K562 (cell line): ENCODE data around the gene BHLHE40. TPM values are rescaled to one million over a fixed set of nuclear protein-coding genes. Genes with fewer than 3 reads are reported as not detected.

Source experiments
- CBX2 ChIP-seq: fragments of 200-600 bp; sonication (generic); IDR thresholded peaks from one replicate; pipeline ENCODE4 v1.6.1; 2012; ENCODE audit warnings: mild to moderate bottlenecking, low read length, inconsistent platforms; ENCODE audit not compliant: insufficient read depth, poor library complexity, severe bottlenecking
- CTBP1 ChIP-seq: fragments of 450-650 bp; IDR thresholded peaks from 2 replicates; pipeline ENCODE4 v1.6.1; 2016; ENCODE audit warnings: borderline replicate concordance
- ESRRB ChIP-seq: fragments of 250-450 bp; sonication (Bioruptor Pico); IDR thresholded peaks from 2 replicates; pipeline ENCODE4 v1.5.0; 2020; ENCODE audit warnings: mild to moderate bottlenecking, moderate library complexity, borderline replicate concordance
- FIP1L1 ChIP-seq: fragments of 200-400 bp; formaldehyde crosslinking; IDR thresholded peaks from 2 replicates; pipeline ENCODE4 v1.6.1; 2018; ENCODE audit warnings: mild to moderate bottlenecking, low read depth, low read length; ENCODE audit not compliant: poor library complexity, severe bottlenecking
- FOXK2 ChIP-seq, 2 experiments: fragments of 450-650 bp; IDR thresholded peaks in 1 of 2; conservative IDR thresholded peaks in 1 of 2; 2 replicates each; pipeline ENCODE4 v1.6.1; 2016; ENCODE audit warnings: low read depth in 2 of 2, mild to moderate bottlenecking in 1 of 2
- GABPB1 ChIP-seq: sonication (generic); formaldehyde crosslinking; IDR thresholded peaks from 2 replicates; pipeline ENCODE4 v1.8.0; 2022; ENCODE audit warnings: mild to moderate bottlenecking, missing genetic modification reagents
- HMG20A ChIP-seq: fragments of 450-650 bp; formaldehyde crosslinking; conservative IDR thresholded peaks from 2 replicates; pipeline ENCODE4 v1.4.0; 2020; ENCODE audit warnings: mild to moderate bottlenecking, mixed read lengths
- HNRNPK ChIP-seq: fragments of 200-400 bp; formaldehyde crosslinking; IDR thresholded peaks from one replicate; pipeline ENCODE4 v1.6.1; 2018; ENCODE audit warnings: mild to moderate bottlenecking, low read depth, low read length; ENCODE audit not compliant: poor library complexity, severe bottlenecking
- MED1 ChIP-seq: sonication (generic); formaldehyde crosslinking; IDR thresholded peaks from 2 replicates; pipeline ENCODE4 v1.8.1; 2023; ENCODE audit warnings: missing genetic modification reagents, borderline replicate concordance
- NCOA4 ChIP-seq: fragments of 450-650 bp; IDR thresholded peaks from 2 replicates; pipeline ENCODE4 v1.6.1; 2018; ENCODE audit warnings: mild to moderate bottlenecking; ENCODE audit not compliant: partially characterized antibody
- NFXL1 ChIP-seq: fragments of 450-650 bp; formaldehyde crosslinking; IDR thresholded peaks from 2 replicates; pipeline ENCODE4 v1.4.0; 2021; ENCODE audit warnings: mild to moderate bottlenecking
- RBM14 ChIP-seq: fragments of 200-400 bp; formaldehyde crosslinking; IDR thresholded peaks from 2 replicates; pipeline ENCODE4 v1.6.1; 2018; ENCODE audit warnings: low read depth, mild to moderate bottlenecking, low read length, moderate library complexity, borderline replicate concordance; ENCODE audit not compliant: insufficient read depth
- RUNX1 ChIP-seq: sonication (generic); IDR thresholded peaks from 2 replicates; pipeline ENCODE4 v1.6.1; 2016; ENCODE audit warnings: antibody characterized with exemption, low read depth
- SMARCC2 ChIP-seq: fragments of 450-650 bp; IDR thresholded peaks from 2 replicates; pipeline ENCODE4 v1.6.1; 2017; ENCODE audit warnings: antibody characterized with exemption, moderate library complexity, mild to moderate bottlenecking, low read depth
- SREBF2 ChIP-seq: sonication (generic); formaldehyde crosslinking; IDR thresholded peaks from 2 replicates; pipeline ENCODE4 v1.4.0; 2020; ENCODE audit warnings: mild to moderate bottlenecking, missing genetic modification reagents
- TARDBP ChIP-seq: fragments of 450-650 bp; IDR thresholded peaks from 2 replicates; pipeline ENCODE4 v1.6.1; 2016
- ZBTB1 ChIP-seq: sonication (generic); formaldehyde crosslinking; IDR thresholded peaks from 2 replicates; pipeline ENCODE4 v1.8.1; 2023; ENCODE audit warnings: missing genetic modification reagents, low read depth, mild to moderate bottlenecking, borderline replicate concordance
- polyA plus RNA-seq, 8 experiments: library from polyadenylated mRNA; depleted of rRNA in 4 of 8; stranded (reverse) in 5 of 8; unstranded in 3 of 8; fragments of >200 nt; fragmentation: Nextera tagmentation in 2 of 8; fragmentation: Illumina TruSeq in 1 of 8; extraction: Ambion mirVana in 2 of 8; extraction: Trizol in 1 of 8; gene quantifications; 2 replicates each; pipeline versions ENCODE4 v1.2.1 to v1.2.3, GENCODE V29; 2011 to 2014; ENCODE audit warnings: inconsistent platforms in 1 of 8, missing spikeins in 1 of 8
- total RNA-seq, 7 experiments: library from RNA; depleted of rRNA in 6 of 7; stranded (reverse); fragments of >200 nt in 6 of 7; fragmentation: Illumina TruSeq in 2 of 7; extraction: Trizol in 2 of 7; gene quantifications; 2 replicates each; pipeline versions ENCODE4 v1.2.1 to v1.2.3, GENCODE V29; 2011 to 2021; ENCODE audit warnings: low replicate concordance in 1 of 7
- TF ChIP-seq, protein P1 (sequence below), 2 experiments: IDR thresholded peaks; 2 replicates each; pipeline ENCODE4 v1.6.1; 2011; ENCODE audit warnings: borderline replicate concordance in 1 of 2, control low read depth in 1 of 2, low read depth in 1 of 2, low read length in 1 of 2, mild to moderate bottlenecking in 1 of 2, mixed read lengths in 1 of 2, moderate library complexity in 1 of 2; ENCODE audit not compliant: insufficient read depth in 1 of 2, insufficient read length in 1 of 2, poor library complexity in 1 of 2, severe bottlenecking in 1 of 2; ENCODE audit errors: extremely low read depth in 1 of 2
- TF ChIP-seq, protein P2 (sequence below), 3 experiments: fragments of 200-800 bp in 1 of 3; sonication (Bioruptor generic) in 1 of 3; sonication (generic) in 1 of 3; formaldehyde crosslinking in 1 of 3; IDR thresholded peaks; 2 replicates each; pipeline versions ENCODE4 v1.6.1 to v1.8.0; 2016 to 2022; ENCODE audit warnings: mild to moderate bottlenecking in 2 of 3, missing compliant biosample characterization in 2 of 3, missing genetic modification characterization in 2 of 3, missing genetic modification reagents in 1 of 3
- TF ChIP-seq, protein P3 (sequence below), 2 experiments: fragments of 450-650 bp in 1 of 2; sonication (generic) in 1 of 2; formaldehyde crosslinking; conservative IDR thresholded peaks; 2 replicates each; pipeline versions ENCODE4 v1.4.0 to v1.8.1; 2020 to 2022; ENCODE audit warnings: mild to moderate bottlenecking in 1 of 2, missing genetic modification reagents in 1 of 2

BHLHE40 gene
- total and polyA plus RNA-seq, 9 of the 15 experiments (the other 6 are each of a cell fraction or from before 2014, with no cell fraction given), result 12.0 to 83.9 (median 31.4) TPM

DNA sequence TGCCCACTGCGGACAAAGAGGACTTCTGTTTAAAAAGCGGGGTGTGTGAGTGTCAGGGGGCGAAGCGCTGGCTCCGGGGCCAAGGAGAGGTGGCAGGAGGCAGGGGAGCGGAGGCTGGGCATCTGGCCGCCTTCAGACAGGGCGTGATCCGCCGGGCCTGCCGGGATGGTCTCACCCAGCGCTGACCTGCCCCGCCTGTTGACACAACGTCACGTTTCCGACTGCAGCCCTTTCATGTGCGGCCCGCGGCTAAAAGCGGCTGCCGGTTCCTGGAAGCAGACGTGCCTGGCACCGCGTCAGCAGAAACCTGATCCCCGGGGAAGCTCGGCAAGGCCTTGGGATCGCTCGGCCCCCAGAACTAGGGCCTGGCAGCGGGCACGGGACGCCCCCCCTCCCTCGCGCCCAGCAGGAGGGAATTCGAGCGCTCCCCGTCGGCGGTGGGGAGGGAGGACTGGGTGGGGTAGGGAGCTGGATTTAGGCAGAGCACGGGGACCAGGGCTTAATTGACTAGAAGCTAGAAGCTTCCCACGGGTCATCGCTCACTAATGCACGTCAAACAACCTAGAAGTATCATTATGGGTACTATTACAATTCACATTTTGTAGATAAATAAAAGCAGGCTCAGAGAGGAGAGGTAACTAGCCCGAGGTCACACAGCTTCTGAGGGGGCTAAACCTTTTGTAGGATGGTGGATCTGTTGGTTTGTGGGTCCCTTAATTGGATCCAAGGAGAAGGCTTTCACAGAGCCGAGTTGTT, 7.7 kb downstream of the BHLHE40 start (continued):
- peak; percentile 98 for TF ChIP-seq FIP1L1
- TF ChIP-seq SREBF2 (CRISPR knock-in tag), result no peak
- TF ChIP-seq, protein P1, sequence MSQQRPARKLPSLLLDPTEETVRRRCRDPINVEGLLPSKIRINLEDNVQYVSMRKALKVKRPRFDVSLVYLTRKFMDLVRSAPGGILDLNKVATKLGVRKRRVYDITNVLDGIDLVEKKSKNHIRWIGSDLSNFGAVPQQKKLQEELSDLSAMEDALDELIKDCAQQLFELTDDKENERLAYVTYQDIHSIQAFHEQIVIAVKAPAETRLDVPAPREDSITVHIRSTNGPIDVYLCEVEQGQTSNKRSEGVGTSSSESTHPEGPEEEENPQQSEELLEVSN (IDR thresholded peaks at IDR 0.05; ENCODE audit: borderline replicate concordance in 1 of 2, extremely low read depth in 1 of 2, insufficient read depth in 1 of 2, insufficient read length in 1 of 2, low read depth in 1 of 2, low read length in 1 of 2, poor library complexity in 1 of 2, severe bottlenecking in 1 of 2), result peak; percentile 66 to 74
- no peak for TF ChIP-seq MED1
- TF ChIP-seq HMG20A (CRISPR knock-in tag), result no peak
- TF ChIP-seq NCOA4, result no peak
- peak; percentile 74; the same call in 1 of the 2 replicates for TF ChIP-seq RUNX1
- TF ChIP-seq ESRRB (CRISPR knock-in tag), result no peak
- TF ChIP-seq HNRNPK, result no peak
- 0 out of 2 replicates have a peak, but pooled peaks have one; percentile 44 for TF ChIP-seq RBM14
- no peak for TF ChIP-seq NFXL1 (CRISPR knock-in tag)
- TF ChIP-seq ZBTB1 (CRISPR knock-in tag), result no peak
- TF ChIP-seq, protein P2, sequence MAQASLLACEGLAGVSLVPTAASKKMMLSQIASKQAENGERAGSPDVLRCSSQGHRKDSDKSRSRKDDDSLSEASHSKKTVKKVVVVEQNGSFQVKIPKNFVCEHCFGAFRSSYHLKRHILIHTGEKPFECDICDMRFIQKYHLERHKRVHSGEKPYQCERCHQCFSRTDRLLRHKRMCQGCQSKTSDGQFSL (CRISPR knock-in tag; IDR thresholded peaks at IDR 0.05), result peak; percentile 92
- TF ChIP-seq, protein P2 (tag; IDR thresholded peaks at IDR 0.05), result peak in 1 of 2 experiments; percentile 75; a peak in 1 of 4 replicates
- no peak for TF ChIP-seq SMARCC2
- TF ChIP-seq, protein P3, sequence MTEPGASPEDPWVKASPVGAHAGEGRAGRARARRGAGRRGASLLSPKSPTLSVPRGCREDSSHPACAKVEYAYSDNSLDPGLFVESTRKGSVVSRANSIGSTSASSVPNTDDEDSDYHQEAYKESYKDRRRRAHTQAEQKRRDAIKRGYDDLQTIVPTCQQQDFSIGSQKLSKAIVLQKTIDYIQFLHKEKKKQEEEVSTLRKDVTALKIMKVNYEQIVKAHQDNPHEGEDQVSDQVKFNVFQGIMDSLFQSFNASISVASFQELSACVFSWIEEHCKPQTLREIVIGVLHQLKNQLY (CRISPR knock-in tag; conservative IDR thresholded peaks at IDR 0.05), result no peak; a peak in 1 of 4 replicates
- peak; percentile 96 for TF ChIP-seq CTBP1
- TF ChIP-seq TARDBP, result 0 out of 2 replicates have a peak, but pooled peaks have one; percentile 68
- TF ChIP-seq CBX2, result no peak
- TF ChIP-seq FOXK2 (conservative IDR thresholded peaks at IDR 0.05 in 1 of 2, IDR thresholded peaks at IDR 0.05 in 1 of 2; ENCODE audit: low read depth in 2 of 2), result peak; percentile 98
- TF ChIP-seq GABPB1 (CRISPR knock-in tag), result peak; percentile 82
